Midbrain (tissue), 1 donor: Measurements from ENCODE around the gene SDE2.
"Not testable (repeated sequence)": the region's sequence is repeated elsewhere in the genome, so short reads cannot be mapped to it uniquely, and the experiment has no call there.

ENCODE experiments used
- DNase-seq: peaks from one replicate; lab custom pipeline; 2025; lab: John Stamatoyannopoulos, UW

The SDE2 gene

GRCh38 chr1:225942574-225942973, 56.6 kb downstream of the SDE2 start:
- no peak for DNase-seq

- DNase-seq: no peak
Observed at GRCh38 chr1:225941942-225942222, 57.3 kb downstream of the SDE2 start.

- no peak for DNase-seq
Observed at GRCh38 chr1:225941187-225941941, 57.8 kb downstream of the SDE2 start, which contains the start of gene LEFTY2. LEFTY2 (minus strand) TSS chr1:225941220; CDS start chr1:225941140, 80 bp downstream.

GRCh38 chr1:225940385-225941151, 58.6 kb downstream of the SDE2 start:
- no peak for DNase-seq

- DNase-seq: not testable (repeated sequence)
Observed at GRCh38 chr1:225939939-225940310, 59.2 kb downstream of the SDE2 start.

- DNase-seq: not testable (repeated sequence)
Observed at GRCh38 chr1:225939097-225939938, 59.8 kb downstream of the SDE2 start.

- DNase-seq: no peak
Observed at GRCh38 chr1:225937048-225937968, 61.8 kb downstream of the SDE2 start.

- no peak for DNase-seq
Observed at GRCh38 chr1:225936523-225936922, 62.6 kb downstream of the SDE2 start.

GRCh38 chr1:225936086-225936485, 63.1 kb downstream of the SDE2 start:
- DNase-seq: not testable (repeated sequence)

GRCh38 chr1:225934711-225935110, 64.4 kb downstream of the SDE2 start:
- no peak for DNase-seq

GRCh38 chr1:225933072-225933471, 66.1 kb downstream of the SDE2 start:
- no peak for DNase-seq
